ENCODE results near the gene INAFM2. TPM values are rescaled to one million over a fixed set of nuclear protein-coding genes. Genes with fewer than 3 reads are reported as not detected.

The INAFM2 gene
- total RNA-seq, 2 experiments from 2014 or later, result 3.3 to 4.4 TPM

DNA sequence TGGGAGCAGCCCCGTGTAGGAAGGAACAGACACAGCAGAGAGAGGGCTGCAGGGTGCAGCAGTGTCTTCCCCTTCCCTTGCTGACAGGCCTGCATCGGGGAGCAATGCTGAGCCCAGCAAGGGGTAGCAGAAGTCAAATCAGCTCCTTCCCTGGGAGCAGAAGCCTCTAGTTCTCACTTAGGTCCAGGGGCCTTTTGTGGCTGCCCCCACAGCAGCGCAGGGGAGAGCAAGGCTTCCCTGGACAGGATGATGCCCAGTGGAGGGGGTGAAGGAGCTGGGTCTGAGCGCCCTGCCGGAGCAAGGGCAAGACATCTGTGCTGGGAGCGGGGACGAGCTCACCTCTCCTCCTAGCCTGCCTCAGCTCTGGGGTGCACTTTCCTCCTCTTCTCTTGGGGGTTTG, 16.6 kb upstream of the INAFM2 start:
- ChIA-PET CTCF (ENCODE audit: unreplicated experiment) (interaction anchor here (1.0 kb wide), 1 partner anchor 31 kb away, joined by 4 read pairs; no protein-coding TSS in a partner anchor), POLR2A (interaction anchor here (1.0 to 1.4 kb wide), 2 partner anchors 13 to 200 kb away, joined by 3 read pairs; no protein-coding TSS in a partner anchor)
- H3K4me2 ChIP-seq (ENCODE audit: low read length), result no peak overlapping the region
- TF ChIP-seq, protein P1, sequence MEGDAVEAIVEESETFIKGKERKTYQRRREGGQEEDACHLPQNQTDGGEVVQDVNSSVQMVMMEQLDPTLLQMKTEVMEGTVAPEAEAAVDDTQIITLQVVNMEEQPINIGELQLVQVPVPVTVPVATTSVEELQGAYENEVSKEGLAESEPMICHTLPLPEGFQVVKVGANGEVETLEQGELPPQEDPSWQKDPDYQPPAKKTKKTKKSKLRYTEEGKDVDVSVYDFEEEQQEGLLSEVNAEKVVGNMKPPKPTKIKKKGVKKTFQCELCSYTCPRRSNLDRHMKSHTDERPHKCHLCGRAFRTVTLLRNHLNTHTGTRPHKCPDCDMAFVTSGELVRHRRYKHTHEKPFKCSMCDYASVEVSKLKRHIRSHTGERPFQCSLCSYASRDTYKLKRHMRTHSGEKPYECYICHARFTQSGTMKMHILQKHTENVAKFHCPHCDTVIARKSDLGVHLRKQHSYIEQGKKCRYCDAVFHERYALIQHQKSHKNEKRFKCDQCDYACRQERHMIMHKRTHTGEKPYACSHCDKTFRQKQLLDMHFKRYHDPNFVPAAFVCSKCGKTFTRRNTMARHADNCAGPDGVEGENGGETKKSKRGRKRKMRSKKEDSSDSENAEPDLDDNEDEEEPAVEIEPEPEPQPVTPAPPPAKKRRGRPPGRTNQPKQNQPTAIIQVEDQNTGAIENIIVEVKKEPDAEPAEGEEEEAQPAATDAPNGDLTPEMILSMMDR (conservative IDR thresholded peaks at IDR 0.05; ENCODE audit: low read length), result no peak
- no peak for TF ChIP-seq EZH2phosphoT487 (IDR thresholded peaks at IDR 0.05; ENCODE audit: borderline replicate concordance, low read depth, low read length)
- H3K27ac ChIP-seq (ENCODE audit: low read depth, low read length, poor library complexity, severe bottlenecking), result no peak overlapping the region
- no peak overlapping the region for H3K4me3 ChIP-seq (ENCODE audit: low read depth, low read length, poor library complexity, severe bottlenecking)
- H4K20me1 ChIP-seq (ENCODE audit: insufficient read depth, low read length), result no peaks in the 10 kb centered on the region
- BruUV-seq (replicated peaks), result no TSS peak
- H3K36me3 ChIP-seq (ENCODE audit: insufficient read depth, low read length), result no peaks in the 10 kb centered on the region
- intact Hi-C loops (cut with micrococcal nuclease; ENCODE audit: unreplicated experiment), result no loop called here
- no peaks in the 10 kb centered on the region for H3K79me2 ChIP-seq (ENCODE audit: insufficient read depth, low read depth, low read length)
- H2AFZ ChIP-seq (ENCODE audit: low read length), result no peak overlapping the region
- no peaks in the 10 kb centered on the region for H3K4me1 ChIP-seq (ENCODE audit: insufficient read depth, low read length, poor library complexity, severe bottlenecking)
- H3K9me2 ChIP-seq (ENCODE audit: insufficient read depth, low read length), result no peaks in the 10 kb centered on the region
- no peaks in the 10 kb centered on the region for H3K9me3 ChIP-seq (ENCODE audit: low read length)
- DNase-seq (ENCODE audit: low spot score), result no peak

DNA sequence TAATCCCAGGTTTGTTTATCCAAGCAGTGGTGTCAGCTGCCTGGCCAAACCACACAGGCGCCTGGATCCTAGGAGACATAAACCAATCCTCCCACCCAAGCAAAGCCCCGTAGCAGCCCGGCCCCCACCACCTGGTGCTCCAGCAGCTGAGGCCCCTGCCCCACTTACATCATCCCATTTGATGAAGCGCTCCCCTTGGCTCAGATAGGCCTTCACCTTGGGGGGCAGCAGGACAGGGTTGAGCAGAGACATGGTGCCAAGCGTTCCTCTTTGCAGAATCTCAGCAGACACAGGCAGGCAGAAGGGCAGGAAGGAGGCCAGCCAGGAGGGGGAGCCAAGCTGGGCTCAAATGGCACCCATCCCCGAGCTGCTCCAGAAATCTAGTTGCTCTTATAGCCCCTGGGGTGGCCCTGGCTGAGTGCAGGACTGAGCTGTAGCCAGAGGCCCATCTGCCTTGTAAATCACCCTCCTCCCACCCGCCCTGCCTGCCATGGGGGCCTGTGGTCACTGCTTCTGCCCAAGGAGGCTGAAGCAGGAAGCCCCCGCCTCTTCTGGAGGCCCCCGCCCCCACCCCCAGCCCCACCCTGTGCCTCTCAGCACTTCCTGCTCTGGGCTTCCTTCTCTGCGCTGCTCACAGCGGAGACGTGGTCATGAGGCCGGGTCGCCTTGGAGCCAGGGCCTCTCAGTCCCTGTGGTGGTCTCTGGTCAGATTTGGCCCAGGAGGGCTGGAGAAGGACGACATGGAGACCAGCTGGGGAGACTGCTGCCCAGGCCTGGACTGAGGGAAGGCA, 15.9 kb upstream of the INAFM2 start, which contains the start of gene PLCB2:
PLCB2 (minus strand) TSS at position 515 of the 791 bp plus-strand sequence; CDS start at position 252, 263 bp downstream.
- Histone ChIP-seq H4K20me1 (ENCODE audit: insufficient read depth, low read length) (no peaks in the 10 kb centered on the region), H3K9me3 (ENCODE audit: low read length) (no peaks in the 10 kb centered on the region), H3K27ac (ENCODE audit: low read depth, low read length, poor library complexity, severe bottlenecking) (no peak within 1 kb of the TSS), H3K4me3 (ENCODE audit: low read depth, low read length, poor library complexity, severe bottlenecking) (no peak within 1 kb of the TSS), H2AFZ (ENCODE audit: low read length) (no peak within 1 kb of the TSS), H3K36me3 (ENCODE audit: insufficient read depth, low read length) (no peaks in the 10 kb centered on the region), H3K4me2 (ENCODE audit: low read length) (peak within 1 kb of the TSS; percentile 24; the same call in 1 of the 2 replicates), H3K9me2 (ENCODE audit: insufficient read depth, low read length) (no peaks in the 10 kb centered on the region), H3K4me1 (ENCODE audit: insufficient read depth, low read length, poor library complexity, severe bottlenecking) (no peaks in the 10 kb centered on the region), H3K79me2 (ENCODE audit: insufficient read depth, low read depth, low read length) (no peaks in the 10 kb centered on the region)
- CTCF ChIA-PET (ENCODE audit: unreplicated experiment), result interaction anchor here (1.0 kb wide), 1 partner anchor 30 kb away, joined by 4 read pairs; no protein-coding TSS in a partner anchor
- intact Hi-C loops (cut with micrococcal nuclease; ENCODE audit: unreplicated experiment), result no loop called here
- POLR2A ChIA-PET, result interaction anchor here (1.0 to 1.4 kb wide), 3 partner anchors 12 to 200 kb away, joined by 3 to 4 read pairs (median 3); no protein-coding TSS in a partner anchor
- DNase-seq (ENCODE audit: low spot score), result peak; percentile 18
- TF ChIP-seq, protein P1 (conservative IDR thresholded peaks at IDR 0.05; ENCODE audit: low read length), result peak; percentile 41; the same call in 1 of the 2 replicates
- TF ChIP-seq EZH2phosphoT487 (IDR thresholded peaks at IDR 0.05; ENCODE audit: borderline replicate concordance, low read depth, low read length), result no peak
- BruUV-seq (replicated peaks), result no TSS peak

Data from OCI-LY7 (cell line).